Neural progenitor cell (in vitro differentiated cells): ENCODE measurements around the gene STAP1.

Experiments used
- EZH2 ChIP-seq: fragments of 200-600 bp; sonication (generic); IDR thresholded peaks from 2 replicates; pipeline ENCODE4 v1.6.1; 2017; ENCODE audit warnings: antibody characterized with exemption, mild to moderate bottlenecking, moderate library complexity
- TF ChIP-seq, protein P1 (sequence below): fragments of 200-600 bp; sonication (generic); IDR thresholded peaks from 2 replicates; pipeline ENCODE4 v1.5.1; 2017; ENCODE audit warnings: antibody characterized with exemption, mild to moderate bottlenecking

DNA sequence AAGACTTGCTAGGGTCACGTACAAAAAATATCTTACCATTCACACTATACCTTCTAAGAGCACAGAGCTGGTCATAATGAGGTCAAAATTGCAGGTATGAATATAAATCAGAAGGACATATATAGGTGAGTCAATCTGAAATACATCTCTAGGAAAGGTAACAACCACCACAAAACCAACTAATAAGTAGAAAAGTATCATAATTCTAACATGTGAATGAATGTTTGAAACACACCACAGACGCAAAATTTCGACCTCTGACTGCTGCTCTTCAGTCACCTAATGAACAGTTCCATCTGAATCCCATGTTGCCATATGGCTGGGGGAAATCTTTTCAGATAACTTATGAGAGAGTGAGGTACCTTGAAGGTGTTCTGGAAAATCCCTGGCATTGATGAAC is 22.1 kb downstream of the STAP1 start:
- no peak for TF ChIP-seq EZH2
- TF ChIP-seq, protein P1, sequence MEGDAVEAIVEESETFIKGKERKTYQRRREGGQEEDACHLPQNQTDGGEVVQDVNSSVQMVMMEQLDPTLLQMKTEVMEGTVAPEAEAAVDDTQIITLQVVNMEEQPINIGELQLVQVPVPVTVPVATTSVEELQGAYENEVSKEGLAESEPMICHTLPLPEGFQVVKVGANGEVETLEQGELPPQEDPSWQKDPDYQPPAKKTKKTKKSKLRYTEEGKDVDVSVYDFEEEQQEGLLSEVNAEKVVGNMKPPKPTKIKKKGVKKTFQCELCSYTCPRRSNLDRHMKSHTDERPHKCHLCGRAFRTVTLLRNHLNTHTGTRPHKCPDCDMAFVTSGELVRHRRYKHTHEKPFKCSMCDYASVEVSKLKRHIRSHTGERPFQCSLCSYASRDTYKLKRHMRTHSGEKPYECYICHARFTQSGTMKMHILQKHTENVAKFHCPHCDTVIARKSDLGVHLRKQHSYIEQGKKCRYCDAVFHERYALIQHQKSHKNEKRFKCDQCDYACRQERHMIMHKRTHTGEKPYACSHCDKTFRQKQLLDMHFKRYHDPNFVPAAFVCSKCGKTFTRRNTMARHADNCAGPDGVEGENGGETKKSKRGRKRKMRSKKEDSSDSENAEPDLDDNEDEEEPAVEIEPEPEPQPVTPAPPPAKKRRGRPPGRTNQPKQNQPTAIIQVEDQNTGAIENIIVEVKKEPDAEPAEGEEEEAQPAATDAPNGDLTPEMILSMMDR = no peak
